DMS53 treated with DMSO at 0.1 percent for 48 hours (cell line): ENCODE data around the gene ME3.

Experiments used
- DNase-seq: peaks from one replicate; lab custom pipeline; 2025; ENCODE audit not compliant: unreplicated experiment; lab: John Stamatoyannopoulos, UW

The ME3 gene

GRCh38 chr11:86468169-86468568, 204.2 kb downstream of the ME3 start:
- DNase-seq, result no peak

- DNase-seq, result no peak
These were observed 207.8 kb downstream of the ME3 start for GRCh38 chr11:86464509-86465221.

- no peak for DNase-seq
These were observed 208.5 kb downstream of the ME3 start for GRCh38 chr11:86463955-86464354.

DNA sequence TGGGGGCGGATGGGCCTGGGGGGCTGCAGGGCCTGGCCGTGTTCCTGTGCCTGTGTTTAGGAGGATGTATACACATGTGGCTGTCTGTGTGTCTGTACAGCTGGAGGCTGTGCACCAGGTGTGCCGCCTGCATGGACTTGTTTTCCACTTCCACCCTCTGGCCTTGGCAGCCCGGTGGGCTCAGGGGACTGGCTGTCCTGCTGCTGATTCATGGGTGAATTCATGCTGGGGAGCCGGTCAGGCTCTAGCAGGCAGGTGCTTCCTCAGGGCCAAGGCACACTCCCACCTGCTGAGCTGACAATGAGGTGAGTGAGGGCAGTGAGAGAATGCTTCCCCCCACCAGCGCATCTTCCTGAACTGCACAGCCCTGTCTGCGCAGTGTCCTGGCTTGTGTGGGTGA, 209.3 kb downstream of the ME3 start:
- no peak for DNase-seq

DNA sequence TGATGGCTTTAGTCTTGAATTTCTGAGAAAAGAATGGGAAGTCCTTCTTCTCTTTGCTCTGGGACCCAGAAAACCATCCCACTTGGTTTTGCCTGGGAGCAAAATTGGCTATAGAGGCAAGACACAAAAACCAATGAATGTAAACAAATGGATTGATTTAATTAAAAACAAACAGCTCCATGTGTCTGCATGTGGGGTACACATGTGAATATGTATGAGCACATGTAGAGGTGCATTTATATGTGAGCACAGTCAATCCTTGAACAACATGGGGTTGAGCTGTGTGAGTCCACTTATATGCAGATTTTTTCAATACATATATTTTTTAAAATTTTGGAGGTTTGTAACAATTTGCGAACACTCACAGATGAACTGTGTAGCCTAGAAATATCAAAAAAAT, 210.5 kb downstream of the ME3 start:
- no peak for DNase-seq

- no peak for DNase-seq
These were observed 211.7 kb downstream of the ME3 start for GRCh38 chr11:86460461-86461385.

DNA sequence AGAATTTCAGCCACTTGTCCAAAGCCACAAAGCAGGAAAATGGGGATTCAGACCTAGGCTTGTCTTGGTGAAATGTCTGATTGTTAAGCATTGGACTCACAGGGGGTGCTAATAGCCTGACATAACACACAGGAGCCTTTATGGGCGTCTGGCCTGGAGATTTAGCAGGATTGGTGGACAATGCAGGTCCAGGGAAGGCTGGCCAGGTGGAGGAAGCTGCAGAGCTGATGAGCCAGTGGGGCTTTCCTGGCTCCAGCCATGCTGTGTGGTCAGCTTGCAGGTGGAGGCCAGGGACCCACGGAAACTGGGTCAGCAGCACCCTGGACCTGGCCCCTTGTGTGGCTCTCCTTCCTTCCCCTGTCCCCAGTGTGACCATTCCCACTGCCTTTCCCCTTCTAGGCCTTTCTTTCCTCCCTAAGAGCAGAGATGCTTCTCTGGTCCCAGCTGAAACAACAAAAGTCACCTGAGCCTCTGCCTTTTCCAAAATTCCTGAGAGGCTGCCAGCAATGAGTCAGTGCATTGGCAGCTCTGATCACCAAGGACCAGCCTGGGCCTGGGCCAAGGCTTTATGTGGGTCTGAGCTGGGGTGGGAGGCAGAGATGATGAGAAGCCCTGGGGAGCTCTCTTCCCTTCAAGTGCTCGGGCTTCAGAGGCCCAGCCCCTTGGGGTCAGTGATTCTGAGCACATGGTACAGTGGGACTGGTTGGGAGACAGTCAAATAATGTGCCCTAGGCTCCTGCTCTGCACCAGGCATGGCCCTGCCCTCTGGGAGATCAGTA, 212.5 kb downstream of the ME3 start:
- no peak for DNase-seq

- no peak for DNase-seq
These were observed 213.4 kb downstream of the ME3 start for GRCh38 chr11:86459002-86459385.

- DNase-seq, result no peak
These were observed 214.0 kb downstream of the ME3 start for GRCh38 chr11:86458294-86459001.

- peak; percentile 93 for DNase-seq
These were observed 216.1 kb downstream of the ME3 start for GRCh38 chr11:86456075-86456939.

- no peak for DNase-seq
These were observed 219.0 kb downstream of the ME3 start for GRCh38 chr11:86453290-86454030.

DNA sequence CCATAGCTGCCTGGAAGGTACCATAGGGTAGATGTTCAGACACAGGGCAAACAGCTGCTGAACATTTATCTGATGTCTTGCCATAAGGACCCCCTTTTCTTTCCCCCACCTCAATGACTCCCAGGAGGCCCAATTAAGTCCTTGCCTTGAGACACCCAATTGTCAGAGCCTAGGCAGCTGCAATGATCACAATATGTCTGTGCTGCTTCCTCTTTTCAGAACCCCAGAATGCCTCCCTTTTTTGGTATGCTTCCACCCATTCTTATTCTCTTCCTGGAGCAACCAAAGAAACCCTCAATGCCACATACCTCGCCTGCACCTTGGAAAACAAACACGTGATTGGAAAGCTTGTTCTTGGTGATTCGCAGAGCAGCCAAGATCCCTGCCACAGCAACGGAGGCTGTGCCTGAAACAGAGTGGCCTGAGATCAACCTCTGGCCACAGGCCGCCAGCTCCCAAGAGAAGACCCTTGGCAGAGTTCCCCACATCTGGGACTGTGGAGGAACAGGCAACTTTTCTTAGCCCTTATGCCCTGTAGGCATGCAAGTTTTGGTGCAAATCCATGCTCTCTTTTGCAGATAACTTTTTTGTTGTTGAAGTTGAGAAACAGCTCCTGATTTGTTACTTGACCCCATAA, 222.3 kb downstream of the ME3 start:
- no peak for DNase-seq

GRCh38 chr11:86447763-86448480, 224.5 kb downstream of the ME3 start:
- no peak for DNase-seq

DNA sequence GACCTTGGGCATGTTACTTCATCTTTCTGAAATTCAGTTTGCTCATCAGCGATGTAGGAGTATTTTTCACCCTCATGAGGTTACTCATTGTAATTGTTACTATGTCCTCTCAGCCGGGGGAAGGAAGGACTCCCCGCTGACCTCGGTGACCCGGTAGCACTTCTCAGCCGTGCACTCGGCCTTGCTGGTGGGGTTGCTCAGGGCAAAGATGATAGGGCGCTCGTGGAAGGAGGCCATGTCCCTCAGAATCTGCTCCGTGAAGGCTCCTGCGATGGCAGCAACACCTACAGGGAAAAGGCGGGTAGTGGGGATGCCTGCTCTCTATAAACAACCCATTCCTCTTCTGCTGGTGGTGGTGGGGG, 225.5 kb downstream of the ME3 start:
- no peak for DNase-seq

DNA sequence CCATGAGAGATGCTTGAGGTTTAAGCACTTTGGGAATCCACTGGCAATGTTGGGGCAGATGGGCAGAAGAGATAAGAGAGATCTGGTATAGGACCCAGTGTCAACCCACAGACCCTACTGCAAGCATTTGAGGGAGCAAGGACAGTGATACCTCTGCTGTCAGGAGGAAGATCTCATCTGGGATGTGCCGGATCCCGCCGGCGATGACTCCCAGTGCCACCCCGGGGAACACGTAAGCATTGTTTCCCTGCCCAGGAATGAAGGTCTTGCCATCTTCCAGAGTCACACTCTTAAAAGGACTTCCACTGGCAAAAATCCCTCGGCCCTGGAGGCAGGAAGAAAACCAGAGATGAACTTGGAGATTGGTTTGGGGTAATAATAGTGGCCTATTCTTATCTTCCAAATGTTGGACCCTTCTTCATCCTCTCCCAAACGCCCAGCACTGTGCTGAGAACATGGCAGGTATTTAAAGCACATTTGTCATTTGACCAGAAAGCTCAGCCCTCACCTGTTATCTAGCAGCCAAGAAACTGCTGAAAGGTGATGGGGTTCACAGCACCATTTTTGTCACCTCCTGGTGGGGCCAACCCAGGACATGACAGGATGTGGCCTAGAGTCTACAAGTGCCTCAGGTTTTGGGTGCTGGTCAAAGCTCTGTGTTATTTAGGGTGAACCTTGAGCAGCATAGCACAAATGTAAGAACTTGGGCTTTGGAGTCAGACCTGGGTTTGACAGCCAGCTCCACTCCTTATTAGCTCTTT, 226.1 kb downstream of the ME3 start:
- DNase-seq, result no peak

DNA sequence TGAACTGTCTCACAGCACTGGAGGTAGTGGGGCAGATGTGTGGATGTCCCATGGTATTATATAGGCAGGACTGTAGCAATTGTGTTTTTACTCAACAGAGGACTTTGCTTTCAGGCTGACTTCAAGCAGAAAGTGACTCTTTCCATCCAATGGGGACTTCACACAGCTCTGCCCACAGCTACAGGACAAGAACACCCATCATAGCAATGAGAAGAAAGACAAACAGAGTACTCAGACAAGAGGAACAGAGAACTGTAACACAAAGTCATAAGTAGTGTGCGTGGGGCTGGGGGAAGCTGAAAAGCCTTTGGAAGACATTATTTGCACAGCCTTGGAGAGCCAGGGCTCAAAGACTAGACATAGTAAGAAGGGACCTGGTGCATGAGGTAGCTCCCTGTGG, 227.4 kb downstream of the ME3 start:
- DNase-seq, result no peak

GRCh38 chr11:86443415-86443814, 229.0 kb downstream of the ME3 start:
- DNase-seq, result no peak

DNA sequence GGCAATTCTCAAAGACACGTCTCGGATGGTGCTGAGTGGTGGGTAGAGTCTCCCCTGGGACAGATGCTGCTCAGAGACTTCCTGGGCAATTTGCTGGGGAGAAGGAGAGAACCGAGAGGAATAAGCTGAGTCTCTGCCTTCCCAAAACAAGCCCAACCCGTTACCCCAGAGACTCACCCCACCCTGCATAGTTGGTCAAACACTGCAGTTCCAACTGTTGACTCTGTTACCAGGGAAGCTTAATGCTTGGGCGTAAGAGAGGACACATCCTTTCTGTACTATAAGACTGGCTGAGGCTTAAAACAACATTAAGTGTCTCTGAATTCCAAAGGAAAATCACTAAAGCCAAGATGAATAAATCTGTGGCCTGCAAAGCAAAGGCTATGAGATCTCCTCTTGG, 229.6 kb downstream of the ME3 start:
- no peak for DNase-seq
